Neuronal stem cell (in vitro differentiated cells): ENCODE data around the gene HELZ.
"Not testable (repeated sequence)": the region's sequence is repeated elsewhere in the genome, so short reads cannot be mapped to it uniquely, and the experiment has no call there.

Experiments used
- DNase-seq: peaks from one replicate; pipeline ENCODE4 v3.0.0-alpha.2; 2013; ENCODE audit warnings: low spot score
- H2AFZ ChIP-seq: one replicate; pipeline ENCODE4 v1.6.1; 2013; ENCODE audit warnings: mild to moderate bottlenecking, low read length, inconsistent platforms
- H2AK5ac ChIP-seq: 2 replicates; pipeline ENCODE4 v1.6.1; 2013; ENCODE audit warnings: low read depth, mild to moderate bottlenecking, inconsistent platforms, low read length, moderate library complexity, mixed read lengths
- H2BK120ac ChIP-seq: 2 replicates; pipeline ENCODE4 v1.6.1; 2013; ENCODE audit warnings: low read depth, mild to moderate bottlenecking, inconsistent platforms, low read length, moderate library complexity, mixed read lengths
- H2BK12ac ChIP-seq: one replicate; pipeline ENCODE4 v1.6.1; 2013; ENCODE audit warnings: low read length, inconsistent platforms
- H2BK15ac ChIP-seq: 2 replicates; pipeline ENCODE4 v1.6.1; 2013; ENCODE audit warnings: mild to moderate bottlenecking, low read length, inconsistent platforms, mixed read lengths
- H2BK5ac ChIP-seq: one replicate; pipeline ENCODE4 v1.6.1; 2013; ENCODE audit warnings: inconsistent platforms, mild to moderate bottlenecking, low read length, moderate library complexity
- H3K14ac ChIP-seq: one replicate; pipeline ENCODE4 v1.6.1; 2013; ENCODE audit warnings: low read length, inconsistent platforms
- H3K18ac ChIP-seq: 2 replicates; pipeline ENCODE4 v1.6.1; 2013; ENCODE audit warnings: low read length, inconsistent platforms
- H3K23ac ChIP-seq: 2 replicates; pipeline ENCODE4 v1.6.1; 2013; ENCODE audit warnings: low read depth, mild to moderate bottlenecking, mixed read lengths, low read length, inconsistent platforms; ENCODE audit not compliant: poor library complexity
- H3K27ac ChIP-seq: replicated peaks from 3 replicates; pipeline ENCODE4 v1.5.1; 2013; ENCODE audit warnings: low read length, inconsistent platforms
- H3K27me3 ChIP-seq, 3 experiments: 2 replicates each; pipeline ENCODE4 v1.6.1; 2013; ENCODE audit warnings: low read length in 3 of 3, mild to moderate bottlenecking in 2 of 3, inconsistent platforms in 1 of 3, low read depth in 1 of 3, mixed read lengths in 1 of 3, moderate library complexity in 1 of 3; ENCODE audit not compliant: control insufficient read depth in 3 of 3, insufficient read depth in 3 of 3
- H3K36me3 ChIP-seq, 2 donors: replicated peaks in 1 of 2; 2 replicates each; pipeline ENCODE4 v1.6.1; 2013; ENCODE audit warnings: low read length in 2 of 2; ENCODE audit not compliant: control insufficient read depth in 2 of 2, insufficient read depth in 2 of 2
- H3K4ac ChIP-seq: 2 replicates; pipeline ENCODE4 v1.6.1; 2013; ENCODE audit warnings: inconsistent platforms, mild to moderate bottlenecking, low read length, moderate library complexity
- H3K4me1 ChIP-seq, 2 donors: 1 replicate in 1 of 2; 2 replicates in 1 of 2; pipeline ENCODE4 v1.6.1; 2013; ENCODE audit warnings: low read length in 2 of 2, low read depth in 1 of 2; ENCODE audit not compliant: control insufficient read depth in 2 of 2, insufficient read depth in 1 of 2
- H3K4me2 ChIP-seq: one replicate; pipeline ENCODE4 v1.6.1; 2013; ENCODE audit warnings: mild to moderate bottlenecking, low read length, inconsistent platforms; ENCODE audit not compliant: insufficient read depth, poor library complexity, severe bottlenecking
- H3K4me3 ChIP-seq, 2 donors: 2 replicates each; pipeline ENCODE4 v1.5.1; 2013; ENCODE audit warnings: low read length in 2 of 2, mild to moderate bottlenecking in 2 of 2, inconsistent platforms in 1 of 2, moderate library complexity in 1 of 2
- H3K79me1 ChIP-seq: one replicate; pipeline ENCODE4 v1.6.1; 2013; ENCODE audit warnings: low read depth, mild to moderate bottlenecking, inconsistent platforms, low read length, moderate library complexity
- H3K9ac ChIP-seq: one replicate; pipeline ENCODE4 v1.6.1; 2013; ENCODE audit warnings: mild to moderate bottlenecking, low read depth, low read length, inconsistent platforms; ENCODE audit not compliant: poor library complexity
- H3K9me3 ChIP-seq, 2 donors: replicated peaks in 1 of 2; 2 replicates each; pipeline versions ENCODE3 to v1.6.1; 2013; ENCODE audit warnings: low read length in 2 of 2, mild to moderate bottlenecking in 2 of 2, inconsistent platforms in 1 of 2, low read depth in 1 of 2, mixed read lengths in 1 of 2, moderate library complexity in 1 of 2; ENCODE audit not compliant: control insufficient read depth in 2 of 2, insufficient read depth in 1 of 2
- H4K8ac ChIP-seq: one replicate; pipeline ENCODE4 v1.6.1; 2013; ENCODE audit warnings: low read depth, mild to moderate bottlenecking, inconsistent platforms, low read length, moderate library complexity
- H4K91ac ChIP-seq: one replicate; pipeline ENCODE4 v1.6.1; 2013; ENCODE audit warnings: low read length, low read depth, mild to moderate bottlenecking, inconsistent platforms; ENCODE audit not compliant: poor library complexity
- WGBS, 2 donors: extraction: QIAGEN DNeasy Blood & Tissue Kit; methylation state at CpG; one replicate each; pipeline ENCODE4 v1.1.7; 2013; ENCODE audit warnings: missing lambda C conversion rate in 2 of 2, mixed read lengths in 1 of 2; ENCODE audit not compliant: insufficient read length in 2 of 2, insufficient replicate concordance in 1 of 2; ENCODE audit errors: extremely low coverage in 2 of 2; 5-methylcytosine and 5-hydroxymethylcytosine counted together

HELZ gene

DNA sequence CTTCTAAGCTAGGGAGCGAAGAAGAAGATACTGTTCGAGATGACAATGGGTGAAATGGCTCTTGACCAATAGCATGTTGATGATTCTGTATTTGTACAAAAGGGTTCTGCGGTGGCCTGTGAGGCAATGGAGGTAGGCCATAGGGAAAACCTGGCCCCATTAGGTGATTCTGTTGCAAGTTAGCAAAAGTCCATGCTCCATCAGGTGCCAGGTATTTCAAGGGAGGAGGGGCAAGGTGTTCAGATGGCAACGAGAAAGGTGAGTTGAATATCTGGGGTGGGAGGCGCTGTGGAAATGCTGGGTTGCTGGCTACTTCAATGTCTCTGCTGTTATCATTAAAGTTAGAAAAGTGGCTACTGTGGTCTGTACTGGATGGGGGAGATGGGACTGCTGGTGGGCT lies 137.8 kb downstream of the HELZ start:
- H2AK5ac ChIP-seq, result no peak overlapping the region
- H2BK120ac ChIP-seq, result no peak overlapping the region
- H3K36me3 ChIP-seq, result peaks cover 16 to 72% of the 10 kb centered on the region in 2 donors

DNA sequence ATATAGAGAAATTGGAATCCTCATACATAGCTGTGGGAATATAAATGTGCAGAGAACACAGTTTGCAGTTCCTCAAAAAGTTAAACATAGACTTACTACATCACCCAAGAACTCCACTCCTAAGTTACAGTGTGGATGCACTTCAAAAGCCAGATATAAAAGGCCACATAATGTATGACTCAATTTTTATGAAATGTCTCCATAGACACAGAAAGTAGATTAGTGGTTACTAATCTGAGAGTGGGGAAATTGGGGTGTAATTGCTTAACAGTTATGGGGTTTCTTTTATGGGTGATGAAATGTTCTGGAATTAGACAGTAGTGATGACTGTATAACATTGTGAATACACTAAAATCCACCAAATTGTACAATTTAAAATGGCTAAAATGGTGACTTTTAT lies 139.8 kb downstream of the HELZ start:
- Histone ChIP-seq H3K27me3 (no peaks in the 10 kb centered on the region), H3K18ac (no peak overlapping the region)

More for the DNA sequence above, 137.8 kb downstream of the HELZ start:
- H3K27ac ChIP-seq, result no peak overlapping the region
- H4K91ac ChIP-seq, result no peak overlapping the region
- H3K14ac ChIP-seq, result no peak overlapping the region
- peaks cover 0 to 6% of the 10 kb centered on the region in 2 donors for H3K4me1 ChIP-seq
- no peak overlapping the region for H2BK12ac ChIP-seq
- peaks cover 0 to 1% of the 10 kb centered on the region in 2 donors for H3K9me3 ChIP-seq
- DNase-seq, result no peak
- no peak overlapping the region for H3K4me2 ChIP-seq
- no peak overlapping the region for H4K8ac ChIP-seq
- H3K4ac ChIP-seq, result no peak overlapping the region
- no CpG with 5 or more reads among the region's 5 CpGs for WGBS, 2 donors
- H3K79me1 ChIP-seq, result no peaks in the 10 kb centered on the region
- no peaks in the 10 kb centered on the region for H3K27me3 ChIP-seq
- H3K4me3 ChIP-seq, result peak overlapping the region in 1 of 2 donors; percentile 44
- H2AFZ ChIP-seq, result no peak overlapping the region
- no peak overlapping the region for H2BK15ac ChIP-seq
- H3K18ac ChIP-seq, result no peak overlapping the region
- H3K23ac ChIP-seq, result no peak overlapping the region
- no peak overlapping the region for H3K9ac ChIP-seq
- H2BK5ac ChIP-seq, result no peak overlapping the region

DNA sequence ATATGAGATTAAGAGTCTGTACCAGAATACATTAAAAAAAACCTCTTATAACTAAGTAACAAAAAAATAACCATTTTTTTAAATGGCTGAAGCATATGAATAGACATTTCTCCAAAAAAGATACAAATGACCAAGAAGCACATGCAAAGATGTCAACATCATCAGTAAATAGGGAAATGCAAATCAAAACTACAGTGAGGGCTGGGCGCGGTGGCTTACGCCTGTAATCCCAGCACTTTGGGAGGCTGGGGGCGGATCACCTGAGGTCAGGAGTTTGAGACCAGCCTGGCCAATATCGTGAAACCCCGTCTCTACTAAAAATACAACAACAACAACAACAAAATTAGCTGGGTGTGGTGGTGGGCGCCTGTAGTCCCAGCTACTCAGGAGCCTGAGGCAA lies 140.4 kb downstream of the HELZ start:
- H3K23ac ChIP-seq, H2BK12ac ChIP-seq, H3K18ac ChIP-seq, H2AFZ ChIP-seq, H2BK15ac ChIP-seq, H4K8ac ChIP-seq, H2AK5ac ChIP-seq, H3K4me3 ChIP-seq, H3K27me3 ChIP-seq, H3K4me2 ChIP-seq, H3K9ac ChIP-seq, H4K91ac ChIP-seq, H3K27ac ChIP-seq, H2BK5ac ChIP-seq, H3K4ac ChIP-seq, H2BK120ac ChIP-seq, H3K79me1 ChIP-seq, H3K14ac ChIP-seq, DNase-seq, H3K9me3 ChIP-seq, H3K4me1 ChIP-seq: not testable (repeated sequence)
- H3K36me3 ChIP-seq, result peaks cover 13 to 51% of the 10 kb centered on the region in 2 donors
- no CpG with 5 or more reads among the region's 7 CpGs for WGBS, 2 donors

More for the DNA sequence above, 139.8 kb downstream of the HELZ start:
- Histone ChIP-seq H2BK15ac (no peak overlapping the region), H3K23ac (no peak overlapping the region), H3K36me3 (peaks cover 13 to 53% of the 10 kb centered on the region in 2 donors), H3K14ac (no peak overlapping the region), H2BK5ac (no peak overlapping the region), H2AK5ac (no peak overlapping the region), H4K91ac (no peak overlapping the region), H4K8ac (no peak overlapping the region), H2BK12ac (no peak overlapping the region), H3K4me1 (peaks cover 0 to 6% of the 10 kb centered on the region in 2 donors), H2AFZ (no peak overlapping the region), H3K4ac (no peak overlapping the region), H2BK120ac (no peak overlapping the region), H3K4me2 (no peak overlapping the region), H3K79me1 (no peaks in the 10 kb centered on the region), H3K9me3 (peaks cover 0 to 1% of the 10 kb centered on the region in 2 donors), H3K27ac (no peak overlapping the region), H3K9ac (no peak overlapping the region), H3K4me3 (no peak overlapping the region)
- no peak for DNase-seq

DNA sequence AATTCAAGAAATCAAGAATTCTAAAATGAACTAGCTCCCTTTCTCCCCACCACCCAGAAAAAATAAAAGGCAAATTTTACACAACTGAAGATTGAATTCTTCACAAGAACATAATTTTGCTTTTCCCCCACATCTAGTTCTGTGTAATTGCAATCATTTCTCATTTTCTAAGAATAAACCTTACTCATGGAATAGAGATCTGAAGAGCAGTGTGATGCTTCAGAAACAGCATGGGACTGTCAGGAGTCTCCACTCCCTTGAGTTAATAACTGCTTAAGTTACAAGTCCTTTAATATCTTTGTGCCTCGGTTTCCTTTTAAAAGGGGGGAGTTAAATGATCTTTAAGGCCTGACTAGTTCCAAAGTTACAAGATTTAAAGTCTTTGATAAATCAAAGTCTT lies 147.0 kb downstream of the HELZ start:
- Histone ChIP-seq H3K27ac (no peak overlapping the region), H2AK5ac (no peak overlapping the region), H3K9me3 (peaks cover 0 to 16% of the 10 kb centered on the region in 2 donors), H2BK5ac (no peak overlapping the region), H2BK15ac (no peak overlapping the region), H4K91ac (no peak overlapping the region), H3K27me3 (no peaks in the 10 kb centered on the region), H3K36me3 (peaks cover 0 to 5% of the 10 kb centered on the region in 2 donors), H2AFZ (no peak overlapping the region), H3K4me1 (no peaks in the 10 kb centered on the region), H3K79me1 (no peaks in the 10 kb centered on the region), H3K4me2 (no peak overlapping the region), H4K8ac (no peak overlapping the region), H3K23ac (no peak overlapping the region), H2BK12ac (no peak overlapping the region), H3K9ac (no peak overlapping the region), H3K4me3 (no peak overlapping the region), H3K4ac (no peak overlapping the region), H2BK120ac (no peak overlapping the region), H3K18ac (no peak overlapping the region), H3K14ac (no peak overlapping the region)
- no CpG with 5 or more reads among the region's 1 CpG for WGBS, 2 donors
- DNase-seq, result no peak
